Measurements from ENCODE around the gene LCNL1. TPM values are rescaled to one million over a fixed set of nuclear protein-coding genes. Genes with fewer than 3 reads are reported as not detected.

The LCNL1 gene
- total RNA-seq, 1 experiment from 2014 or later, result 0.41 TPM

GRCh38 chr9:137000177-137000930 lies 17.6 kb downstream of the LCNL1 start:
- Histone ChIP-seq H3K27ac (no peak overlapping the region), H3K9me2 (ENCODE audit: insufficient read depth) (no peaks in the 10 kb centered on the region), H3K27me3 (ENCODE audit: insufficient read depth, low read depth) (no peaks in the 10 kb centered on the region), H3K4me3 (no peak overlapping the region), H3K36me3 (ENCODE audit: low read depth) (no peaks in the 10 kb centered on the region), H3K4me2 (0 out of 2 replicates have a peak overlapping the region, but pooled peaks have one; percentile 2), H4K20me1 (ENCODE audit: insufficient read depth) (no peaks in the 10 kb centered on the region), H3K79me2 (ENCODE audit: low read depth) (no peaks in the 10 kb centered on the region), H3K9me3 (ENCODE audit: insufficient read depth, low read depth) (no peaks in the 10 kb centered on the region), H3F3A (ENCODE audit: insufficient read depth, low read depth) (peaks cover 21% of the 10 kb centered on the region; the same call in 1 of the 2 replicates), H2AFZ (no peak overlapping the region), H3K4me1 (replicated peaks; ENCODE audit: insufficient read depth) (peaks cover 30% of the 10 kb centered on the region)
- ChIA-PET CTCF (interaction anchor here (0.6 to 1.1 kb wide), 7 partner anchors 8 to 290 kb away, joined by 3 to 22 read pairs (median 6); partner anchors contain the start of gene PAXX), POLR2A (ENCODE audit: unreplicated experiment) (interaction anchor here (0.6 kb wide), 1 partner anchor 201 kb away, joined by 6 read pairs; no protein-coding TSS in a partner anchor)
- intact Hi-C loops (cut with micrococcal nuclease; ENCODE audit: unreplicated experiment), result no loop called here
- no peak for DNase-seq
- BruUV-seq (replicated peaks), result no TSS peak
- TF ChIP-seq, protein P1, sequence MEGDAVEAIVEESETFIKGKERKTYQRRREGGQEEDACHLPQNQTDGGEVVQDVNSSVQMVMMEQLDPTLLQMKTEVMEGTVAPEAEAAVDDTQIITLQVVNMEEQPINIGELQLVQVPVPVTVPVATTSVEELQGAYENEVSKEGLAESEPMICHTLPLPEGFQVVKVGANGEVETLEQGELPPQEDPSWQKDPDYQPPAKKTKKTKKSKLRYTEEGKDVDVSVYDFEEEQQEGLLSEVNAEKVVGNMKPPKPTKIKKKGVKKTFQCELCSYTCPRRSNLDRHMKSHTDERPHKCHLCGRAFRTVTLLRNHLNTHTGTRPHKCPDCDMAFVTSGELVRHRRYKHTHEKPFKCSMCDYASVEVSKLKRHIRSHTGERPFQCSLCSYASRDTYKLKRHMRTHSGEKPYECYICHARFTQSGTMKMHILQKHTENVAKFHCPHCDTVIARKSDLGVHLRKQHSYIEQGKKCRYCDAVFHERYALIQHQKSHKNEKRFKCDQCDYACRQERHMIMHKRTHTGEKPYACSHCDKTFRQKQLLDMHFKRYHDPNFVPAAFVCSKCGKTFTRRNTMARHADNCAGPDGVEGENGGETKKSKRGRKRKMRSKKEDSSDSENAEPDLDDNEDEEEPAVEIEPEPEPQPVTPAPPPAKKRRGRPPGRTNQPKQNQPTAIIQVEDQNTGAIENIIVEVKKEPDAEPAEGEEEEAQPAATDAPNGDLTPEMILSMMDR (conservative IDR thresholded peaks at IDR 0.05), result no peak
- no peak for TF ChIP-seq EZH2 (IDR thresholded peaks at IDR 0.05; ENCODE audit: low read depth)

GRCh38 chr9:137001857-137002645 lies 19.3 kb downstream of the LCNL1 start:
- Histone ChIP-seq H3K4me3 (no peak overlapping the region), H3F3A (ENCODE audit: insufficient read depth, low read depth) (peaks cover 16% of the 10 kb centered on the region; the same call in 1 of the 2 replicates), H4K20me1 (ENCODE audit: insufficient read depth) (no peaks in the 10 kb centered on the region), H3K4me2 (peak overlapping the region; percentile 46; the same call in 1 of the 2 replicates), H3K9me3 (ENCODE audit: insufficient read depth, low read depth) (no peaks in the 10 kb centered on the region), H2AFZ (peak overlapping the region; percentile 39; the same call in 1 of the 2 replicates), H3K27me3 (ENCODE audit: insufficient read depth, low read depth) (no peaks in the 10 kb centered on the region), H3K36me3 (ENCODE audit: low read depth) (no peaks in the 10 kb centered on the region), H3K27ac (no peak overlapping the region), H3K9me2 (ENCODE audit: insufficient read depth) (no peaks in the 10 kb centered on the region), H3K79me2 (ENCODE audit: low read depth) (no peaks in the 10 kb centered on the region), H3K4me1 (replicated peaks; ENCODE audit: insufficient read depth) (peaks cover 15% of the 10 kb centered on the region)
- no peak for DNase-seq
- ChIA-PET CTCF (interaction anchor here (0.6 to 0.7 kb wide), 9 partner anchors 13 to 256 kb away, joined by 3 to 13 read pairs (median 5); no protein-coding TSS in a partner anchor), POLR2A (ENCODE audit: unreplicated experiment) (interaction anchor here (0.7 kb wide), 1 partner anchor 24 kb away, joined by 13 read pairs; no protein-coding TSS in a partner anchor)
- TF ChIP-seq EZH2 (IDR thresholded peaks at IDR 0.05; ENCODE audit: low read depth), result no peak
- TF ChIP-seq, protein P1 (conservative IDR thresholded peaks at IDR 0.05), result no peak
- BruUV-seq (replicated peaks), result no TSS peak
- intact Hi-C loops (cut with micrococcal nuclease; ENCODE audit: unreplicated experiment), result no loop called here

- Histone ChIP-seq H3K9me2 (ENCODE audit: insufficient read depth) (no peaks in the 10 kb centered on the region), H3F3A (ENCODE audit: insufficient read depth, low read depth) (peaks cover 16% of the 10 kb centered on the region; the same call in 1 of the 2 replicates), H3K9me3 (ENCODE audit: insufficient read depth, low read depth) (no peaks in the 10 kb centered on the region), H3K27ac (no peak overlapping the region), H4K20me1 (ENCODE audit: insufficient read depth) (no peaks in the 10 kb centered on the region), H3K27me3 (ENCODE audit: insufficient read depth, low read depth) (no peaks in the 10 kb centered on the region), H2AFZ (no peak overlapping the region), H3K4me2 (no peak overlapping the region), H3K4me3 (no peak overlapping the region), H3K36me3 (ENCODE audit: low read depth) (no peaks in the 10 kb centered on the region), H3K79me2 (ENCODE audit: low read depth) (no peaks in the 10 kb centered on the region), H3K4me1 (replicated peaks; ENCODE audit: insufficient read depth) (peaks cover 9% of the 10 kb centered on the region; the same call in 1 of the 2 replicates)
- no peak for DNase-seq
- BruUV-seq (replicated peaks), result no TSS peak
- TF ChIP-seq EZH2 (IDR thresholded peaks at IDR 0.05; ENCODE audit: low read depth), result no peak
- TF ChIP-seq, protein P1 (conservative IDR thresholded peaks at IDR 0.05), result no peak
- intact Hi-C loops (cut with micrococcal nuclease; ENCODE audit: unreplicated experiment), result no loop called here
- ChIA-PET CTCF (interaction anchor here (0.6 to 0.7 kb wide), 2 partner anchors 27 to 54 kb away, joined by 3 read pairs; no protein-coding TSS in a partner anchor), POLR2A (ENCODE audit: unreplicated experiment) (no interaction called here)
Observed at GRCh38 chr9:137002646-137003041, 19.9 kb downstream of the LCNL1 start.
